Tibial nerve (tissue), 4 donors: ENCODE measurements around the gene RAB10.

ENCODE experiments used
- EP300 ChIP-seq, 2 donors: sonication (generic); formaldehyde crosslinking; IDR thresholded peaks; one replicate each; pipeline ENCODE4 v1.6.1; 2017; ENCODE audit warnings: antibody characterized with exemption in 2 of 2, mild to moderate bottlenecking in 1 of 2
- POLR2A ChIP-seq, 2 donors: fragments of 450-650 bp; IDR thresholded peaks; one replicate each; pipeline ENCODE4 v1.6.1; 2017; ENCODE audit warnings: antibody characterized with exemption in 2 of 2, mild to moderate bottlenecking in 2 of 2, moderate library complexity in 2 of 2
- TF ChIP-seq, protein P1 (sequence below), 5 experiments: fragments of 200-600 bp in 3 of 5; fragments of 450-650 bp in 2 of 5; sonication (generic) in 3 of 5; IDR thresholded peaks; one replicate each; pipeline ENCODE4 v1.5.1; 2016 to 2019; ENCODE audit warnings: antibody characterized with exemption in 5 of 5, mild to moderate bottlenecking in 3 of 5, moderate library complexity in 2 of 5

DNA sequence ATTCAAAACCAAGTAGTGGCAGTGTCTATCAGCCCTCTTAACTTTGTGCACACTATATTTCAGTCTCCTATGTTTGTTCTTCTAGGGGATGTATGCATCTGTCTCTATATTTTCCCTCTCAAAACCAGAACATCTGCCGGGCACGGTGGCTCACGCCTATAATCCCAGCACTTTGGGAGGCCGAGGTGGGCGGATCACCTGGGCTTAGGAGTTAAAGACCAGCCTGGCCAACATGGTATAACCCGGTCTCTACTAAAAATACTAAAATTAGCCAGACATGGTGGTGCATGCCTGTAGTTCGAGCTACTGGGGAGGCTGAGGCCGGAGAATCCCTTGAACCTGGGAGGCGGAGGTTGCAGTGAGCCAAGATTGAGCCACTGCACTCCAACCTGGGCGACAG lies 129.1 kb downstream of the RAB10 start:
- TF ChIP-seq, protein P1, sequence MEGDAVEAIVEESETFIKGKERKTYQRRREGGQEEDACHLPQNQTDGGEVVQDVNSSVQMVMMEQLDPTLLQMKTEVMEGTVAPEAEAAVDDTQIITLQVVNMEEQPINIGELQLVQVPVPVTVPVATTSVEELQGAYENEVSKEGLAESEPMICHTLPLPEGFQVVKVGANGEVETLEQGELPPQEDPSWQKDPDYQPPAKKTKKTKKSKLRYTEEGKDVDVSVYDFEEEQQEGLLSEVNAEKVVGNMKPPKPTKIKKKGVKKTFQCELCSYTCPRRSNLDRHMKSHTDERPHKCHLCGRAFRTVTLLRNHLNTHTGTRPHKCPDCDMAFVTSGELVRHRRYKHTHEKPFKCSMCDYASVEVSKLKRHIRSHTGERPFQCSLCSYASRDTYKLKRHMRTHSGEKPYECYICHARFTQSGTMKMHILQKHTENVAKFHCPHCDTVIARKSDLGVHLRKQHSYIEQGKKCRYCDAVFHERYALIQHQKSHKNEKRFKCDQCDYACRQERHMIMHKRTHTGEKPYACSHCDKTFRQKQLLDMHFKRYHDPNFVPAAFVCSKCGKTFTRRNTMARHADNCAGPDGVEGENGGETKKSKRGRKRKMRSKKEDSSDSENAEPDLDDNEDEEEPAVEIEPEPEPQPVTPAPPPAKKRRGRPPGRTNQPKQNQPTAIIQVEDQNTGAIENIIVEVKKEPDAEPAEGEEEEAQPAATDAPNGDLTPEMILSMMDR (IDR thresholded peaks at IDR 0.05): no peak
- TF ChIP-seq POLR2A (IDR thresholded peaks at IDR 0.05) (no peak), EP300 (IDR thresholded peaks at IDR 0.05) (no peak)
